Measurements from ENCODE around the gene HMCN1.

The HMCN1 gene

GRCh38 chr1:185972096-185972850 lies 238.1 kb downstream of the HMCN1 start:
- peak; percentile 45 for DNase-seq

- peak; percentile 92 for DNase-seq
Measured at GRCh38 chr1:185973645-185974044, 239.5 kb downstream of the HMCN1 start.

GRCh38 chr1:185974367-185975170 lies 240.4 kb downstream of the HMCN1 start:
- DNase-seq: no peak

GRCh38 chr1:185980891-185981290 lies 246.7 kb downstream of the HMCN1 start:
- DNase-seq: no peak

GRCh38 chr1:185984113-185984836 lies 250.1 kb downstream of the HMCN1 start:
- DNase-seq: no peak

- DNase-seq: no peak
Measured at GRCh38 chr1:185987611-185988321, 253.6 kb downstream of the HMCN1 start.

- DNase-seq: no peak
Measured at GRCh38 chr1:185990565-185990964, 256.4 kb downstream of the HMCN1 start.

- DNase-seq: no peak
Measured at GRCh38 chr1:185991266-185991665, 257.1 kb downstream of the HMCN1 start.

GRCh38 chr1:185996211-185996610 lies 262.0 kb downstream of the HMCN1 start:
- DNase-seq: peak; percentile 81

GRCh38 chr1:185998391-185998790 lies 264.2 kb downstream of the HMCN1 start:
- no peak for DNase-seq

- no peak for DNase-seq
Measured at GRCh38 chr1:186002406-186002805, 268.2 kb downstream of the HMCN1 start.

GRCh38 chr1:186009039-186009737 lies 275.0 kb downstream of the HMCN1 start:
- DNase-seq: no peak

- peak; percentile 44 for DNase-seq
Measured at GRCh38 chr1:186014370-186015037, 280.3 kb downstream of the HMCN1 start.

GRCh38 chr1:186016856-186017255 lies 282.7 kb downstream of the HMCN1 start:
- DNase-seq: no peak

- no peak for DNase-seq
Measured at GRCh38 chr1:186022184-186022583, 288.0 kb downstream of the HMCN1 start.

GRCh38 chr1:186026946-186027345 lies 292.8 kb downstream of the HMCN1 start:
- DNase-seq: peak; percentile 3

- no peak for DNase-seq
Measured at GRCh38 chr1:186027621-186028020, 293.4 kb downstream of the HMCN1 start.

GRCh38 chr1:186030453-186030852 lies 296.3 kb downstream of the HMCN1 start:
- no peak for DNase-seq

GRCh38 chr1:186033847-186034271 lies 299.7 kb downstream of the HMCN1 start:
- peak; percentile 53 for DNase-seq

GRCh38 chr1:186042230-186042629 lies 308.0 kb downstream of the HMCN1 start:
- DNase-seq: no peak

GRCh38 chr1:186043296-186043695 lies 309.1 kb downstream of the HMCN1 start:
- DNase-seq: no peak
